A673 (cell line): Measurements from ENCODE around the gene SLC25A6. TPM values are rescaled to one million over a fixed set of nuclear protein-coding genes. Genes with fewer than 3 reads are reported as not detected.

Source experiments
- BruUV-seq: library from RNA; stranded (reverse); fragments of 400-500 nt; replicated peaks from 2 replicates; lab custom pipeline; 2021; lab: Mats Ljungman, UMichigan
- CTCF ChIA-PET: fragments of 300-600 bp; sonication (Branson Sonifier 250); formaldehyde crosslinking; loops from one replicate; lab custom pipeline; 2022; ENCODE audit warnings: antibody characterized with exemption; lab: Charles Lee
- POLR2A ChIA-PET: fragments of 300-600 bp; sonication (Branson Sonifier 250); formaldehyde crosslinking; loops from one replicate; lab custom pipeline; 2022; ENCODE audit warnings: antibody characterized with exemption; ENCODE audit not compliant: low non-redundant PET; lab: Charles Lee
- DNase-seq: peaks from one replicate; pipeline ENCODE4 v3.0.0-alpha.2; 2015; ENCODE audit warnings: low spot score
- H3K27ac ChIP-seq: fragments of 200-600 bp; sonication (generic); 2 replicates; pipeline ENCODE4 v1.5.1; 2016; ENCODE audit warnings: mixed run types, low read depth, mild to moderate bottlenecking, mixed read lengths, antibody characterized with exemption, low read length; ENCODE audit not compliant: poor library complexity, severe bottlenecking
- H3K27me3 ChIP-seq: fragments of 200-600 bp; sonication (generic); replicated peaks from 2 replicates; pipeline ENCODE4 v1.6.1; 2017; ENCODE audit warnings: mixed run types, low read depth, mild to moderate bottlenecking, mixed read lengths, antibody characterized with exemption, low read length; ENCODE audit not compliant: insufficient read depth, poor library complexity
- H3K36me3 ChIP-seq: fragments of 200-600 bp; sonication (generic); 2 replicates; pipeline ENCODE4 v1.6.1; 2016; ENCODE audit warnings: mixed run types, mild to moderate bottlenecking, mixed read lengths, antibody characterized with exemption, low read length; ENCODE audit not compliant: insufficient read depth, poor library complexity, severe bottlenecking
- H3K4me1 ChIP-seq: fragments of 200-600 bp; sonication (generic); 2 replicates; pipeline ENCODE4 v1.6.1; 2017; ENCODE audit warnings: mixed run types, mild to moderate bottlenecking, mixed read lengths, antibody characterized with exemption, low read length; ENCODE audit not compliant: insufficient read depth, poor library complexity, severe bottlenecking
- H3K4me3 ChIP-seq: fragments of 200-600 bp; sonication (generic); 2 replicates; pipeline ENCODE4 v1.5.1; 2016; ENCODE audit warnings: low read depth, mixed run types, mild to moderate bottlenecking, mixed read lengths, low read length; ENCODE audit not compliant: poor library complexity, severe bottlenecking
- H3K9me3 ChIP-seq: fragments of 200-600 bp; sonication (generic); 2 replicates; pipeline ENCODE4 v1.6.1; 2016; ENCODE audit warnings: mixed run types, low read depth, mild to moderate bottlenecking, mixed read lengths, antibody characterized with exemption, low read length; ENCODE audit not compliant: poor library complexity, severe bottlenecking
- EZH2 ChIP-seq: fragments of 200-600 bp; sonication (generic); IDR thresholded peaks from 2 replicates; pipeline ENCODE4 v1.6.1; 2017; ENCODE audit warnings: borderline replicate concordance, low read depth, mild to moderate bottlenecking, mixed read lengths, antibody characterized with exemption, low read length; ENCODE audit not compliant: poor library complexity, severe bottlenecking
- intact Hi-C: fragments of 100-400 bp; cut with micrococcal nuclease; formaldehyde crosslinking; loops from one replicate; pipeline ENCODE4 v1.10.0; 2022; ENCODE audit not compliant: unreplicated experiment
- total RNA-seq: library from RNA; stranded (reverse); gene quantifications from 2 replicates; pipeline ENCODE4 v1.2.3, GENCODE V29; 2021
- TF ChIP-seq, protein P1 (sequence below): fragments of 300-800, 200-600 bp; sonication (generic); conservative IDR thresholded peaks from 2 replicates; pipeline ENCODE4 v1.5.1; 2017; ENCODE audit warnings: low read depth, mild to moderate bottlenecking, antibody characterized with exemption, low read length, moderate library complexity, mixed read lengths

The SLC25A6 gene
- total RNA-seq, 1 experiment from 2014 or later, result 423 TPM

DNA sequence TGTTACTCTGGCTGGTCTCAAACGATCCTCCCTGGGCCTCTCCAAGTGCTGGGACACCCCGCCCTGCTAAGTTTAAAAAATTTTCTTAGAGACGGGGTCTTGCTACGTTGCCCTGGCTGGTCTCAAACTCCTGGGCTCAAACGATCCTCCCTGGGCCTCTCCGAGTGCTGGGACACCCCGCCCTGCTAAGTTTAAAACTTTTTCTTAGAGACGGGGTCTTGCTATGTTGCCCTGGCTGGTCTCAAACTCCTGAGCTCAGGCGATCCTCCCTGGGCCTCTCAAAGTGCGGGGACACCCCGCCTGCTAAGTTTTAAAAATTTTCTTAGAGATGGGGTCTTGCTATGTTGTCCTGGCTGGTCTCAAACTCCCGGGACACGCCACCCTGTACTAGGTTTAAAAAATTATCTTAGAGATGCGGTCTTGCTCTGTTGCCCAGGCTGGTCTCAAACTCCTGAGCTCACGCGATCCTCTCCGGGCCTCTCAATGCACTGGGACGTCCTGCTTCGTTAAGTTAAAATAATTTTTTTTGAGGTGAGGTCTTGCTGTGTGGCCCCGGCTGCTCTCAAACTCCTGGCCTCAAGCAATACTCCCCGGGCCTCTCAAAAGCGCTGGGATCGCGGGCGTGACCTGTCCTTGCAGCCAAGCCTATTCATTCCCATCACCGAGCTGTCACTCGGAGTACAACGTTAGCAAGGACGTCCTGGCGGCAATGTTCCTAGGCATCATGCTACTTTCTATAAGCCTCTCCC lies 1.1 kb downstream of the SLC25A6 start:
- Histone ChIP-seq H3K9me3 (no peaks in the 10 kb centered on the region), H3K27ac (peak overlapping the region; percentile 100), H3K4me3 (peak overlapping the region; percentile 100), H3K4me1 (peaks cover 28% of the 10 kb centered on the region), H3K27me3 (no peaks in the 10 kb centered on the region), H3K36me3 (peaks cover 57% of the 10 kb centered on the region)
- no peak for DNase-seq
- TF ChIP-seq, protein P1, sequence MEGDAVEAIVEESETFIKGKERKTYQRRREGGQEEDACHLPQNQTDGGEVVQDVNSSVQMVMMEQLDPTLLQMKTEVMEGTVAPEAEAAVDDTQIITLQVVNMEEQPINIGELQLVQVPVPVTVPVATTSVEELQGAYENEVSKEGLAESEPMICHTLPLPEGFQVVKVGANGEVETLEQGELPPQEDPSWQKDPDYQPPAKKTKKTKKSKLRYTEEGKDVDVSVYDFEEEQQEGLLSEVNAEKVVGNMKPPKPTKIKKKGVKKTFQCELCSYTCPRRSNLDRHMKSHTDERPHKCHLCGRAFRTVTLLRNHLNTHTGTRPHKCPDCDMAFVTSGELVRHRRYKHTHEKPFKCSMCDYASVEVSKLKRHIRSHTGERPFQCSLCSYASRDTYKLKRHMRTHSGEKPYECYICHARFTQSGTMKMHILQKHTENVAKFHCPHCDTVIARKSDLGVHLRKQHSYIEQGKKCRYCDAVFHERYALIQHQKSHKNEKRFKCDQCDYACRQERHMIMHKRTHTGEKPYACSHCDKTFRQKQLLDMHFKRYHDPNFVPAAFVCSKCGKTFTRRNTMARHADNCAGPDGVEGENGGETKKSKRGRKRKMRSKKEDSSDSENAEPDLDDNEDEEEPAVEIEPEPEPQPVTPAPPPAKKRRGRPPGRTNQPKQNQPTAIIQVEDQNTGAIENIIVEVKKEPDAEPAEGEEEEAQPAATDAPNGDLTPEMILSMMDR, result no peak
- no peak for TF ChIP-seq EZH2
- no TSS peak for BruUV-seq
- intact Hi-C loops, result no loop called here
- POLR2A ChIA-PET, result no interaction called here
- CTCF ChIA-PET, result no interaction called here

DNA sequence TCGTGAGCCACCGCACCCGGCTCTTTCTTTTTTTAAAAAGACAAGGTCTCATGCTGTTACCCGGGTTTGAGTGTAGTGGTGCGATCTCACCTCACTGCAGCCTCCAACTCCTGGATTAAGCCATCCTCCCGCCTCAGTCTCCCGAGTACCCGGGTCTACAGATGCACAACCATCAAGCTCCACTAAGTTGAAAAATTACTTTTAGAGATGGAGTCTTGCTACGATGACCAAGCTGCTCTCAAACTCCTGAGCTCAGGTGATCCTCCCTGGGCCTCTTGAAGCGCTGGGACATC lies 2.0 kb downstream of the SLC25A6 start:
- Histone ChIP-seq H3K9me3 (no peaks in the 10 kb centered on the region), H3K4me3 (no peak overlapping the region), H3K4me1 (peaks cover 28% of the 10 kb centered on the region), H3K36me3 (peaks cover 65% of the 10 kb centered on the region), H3K27me3 (no peaks in the 10 kb centered on the region), H3K27ac (no peak overlapping the region)
- TF ChIP-seq, protein P1, result no peak
- TF ChIP-seq EZH2, result no peak
- CTCF ChIA-PET, result no interaction called here
- no TSS peak for BruUV-seq
- intact Hi-C loops, result loop anchor here (10.0 kb wide), 1 partner anchor 145 kb away; no protein-coding TSS in a partner anchor
- POLR2A ChIA-PET, result no interaction called here
- no peak for DNase-seq

DNA sequence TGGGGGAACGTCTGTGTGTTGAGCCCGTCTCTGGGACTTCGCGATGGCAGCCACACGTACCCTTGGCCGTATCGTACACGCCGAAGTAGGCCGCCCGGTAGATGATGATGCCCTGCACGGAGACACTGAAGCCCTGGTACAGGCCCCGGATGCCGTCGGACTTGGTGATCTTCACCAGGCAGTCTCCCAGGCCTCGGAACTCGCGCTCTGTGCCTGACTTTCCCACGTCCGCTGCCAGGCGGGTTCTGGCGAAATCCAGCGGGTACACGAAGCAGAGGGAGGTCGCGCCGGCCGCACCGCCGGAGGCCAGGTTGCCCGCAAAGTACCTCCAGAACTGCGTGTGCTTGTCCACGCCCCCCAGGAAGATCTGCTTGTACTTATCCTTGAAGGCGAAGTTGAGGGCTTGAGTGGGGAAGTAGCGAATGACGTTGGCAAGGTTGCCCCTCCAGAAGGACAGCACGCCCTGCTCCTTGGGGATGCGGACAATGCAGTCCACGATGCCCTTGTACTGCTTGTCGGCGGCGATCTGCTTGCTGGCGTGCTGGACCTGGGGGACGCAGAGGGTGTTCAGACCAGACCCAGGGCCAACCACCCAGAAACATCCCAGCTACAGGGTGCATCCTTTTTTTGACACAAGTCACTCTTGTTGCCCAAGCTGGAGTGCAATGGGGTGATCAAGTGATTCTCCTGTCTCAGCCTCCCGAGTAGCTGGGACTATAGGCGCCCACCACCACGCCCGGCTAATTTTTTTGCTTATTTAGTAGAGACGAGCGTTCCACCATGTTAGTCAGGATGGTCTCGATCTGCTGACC lies 2.5 kb downstream of the SLC25A6 start:
- no peak for DNase-seq
- TF ChIP-seq, protein P1, result no peak
- TF ChIP-seq EZH2, result no peak
- H3K4me3 ChIP-seq, result no peak overlapping the region
- peaks cover 70% of the 10 kb centered on the region for H3K36me3 ChIP-seq
- intact Hi-C loops, result loop anchor here (10.0 kb wide), 1 partner anchor 145 kb away; no protein-coding TSS in a partner anchor
- H3K4me1 ChIP-seq, result peaks cover 28% of the 10 kb centered on the region
- ChIA-PET POLR2A (no interaction called here), CTCF (no interaction called here)
- no peaks in the 10 kb centered on the region for H3K27me3 ChIP-seq
- no TSS peak for BruUV-seq
- no peak overlapping the region for H3K27ac ChIP-seq
- no peaks in the 10 kb centered on the region for H3K9me3 ChIP-seq
